ENCODE results near the gene CCDC197.
A peak's percentile ranks its signal among the peaks of the same experiment; 100 is the strongest.

CCDC197 gene

GRCh38 chr14:93960774-93961438, 36.2 kb upstream of the CCDC197 start:
- DNase-seq, result no peak

- DNase-seq, result no peak
Observed at GRCh38 chr14:93961620-93962019, 35.5 kb upstream of the CCDC197 start.

GRCh38 chr14:93962701-93963601, 34.1 kb upstream of the CCDC197 start:
- peak in 6 of 51 donors; percentile 5 to 30 (median 16) for DNase-seq

GRCh38 chr14:93963692-93964091, 33.4 kb upstream of the CCDC197 start:
- DNase-seq, result no peak

GRCh38 chr14:93964281-93964680, 32.8 kb upstream of the CCDC197 start:
- no peak for DNase-seq

GRCh38 chr14:93964820-93965286, 32.2 kb upstream of the CCDC197 start:
- no peak for DNase-seq

- DNase-seq, result no peak
Observed at GRCh38 chr14:93965287-93965821, 31.7 kb upstream of the CCDC197 start.

- no peak for DNase-seq
Observed at GRCh38 chr14:93965946-93966474, 31.1 kb upstream of the CCDC197 start.

- no peak for DNase-seq
Observed at GRCh38 chr14:93967637-93968250, 29.4 kb upstream of the CCDC197 start.

GRCh38 chr14:93969082-93969828, 27.8 kb upstream of the CCDC197 start:
- DNase-seq, result no peak

- DNase-seq, result peak in 4 of 51 donors; percentile 13 to 24 (median 18)
Observed at GRCh38 chr14:93970585-93970964, 26.5 kb upstream of the CCDC197 start.

GRCh38 chr14:93970965-93971634, 26.0 kb upstream of the CCDC197 start:
- DNase-seq, result no peak

GRCh38 chr14:93971635-93972027, 25.5 kb upstream of the CCDC197 start:
- DNase-seq, result no peak

GRCh38 chr14:93972618-93973205, 24.4 kb upstream of the CCDC197 start:
- no peak for DNase-seq

- DNase-seq, result no peak
Observed at GRCh38 chr14:93973607-93974006, 23.5 kb upstream of the CCDC197 start.

GRCh38 chr14:93974299-93974698, 22.8 kb upstream of the CCDC197 start:
- DNase-seq, result no peak

GRCh38 chr14:93974833-93975232, 22.3 kb upstream of the CCDC197 start:
- DNase-seq, result peak in 3 of 51 donors; percentile 6 to 30 (median 24)

GRCh38 chr14:93975791-93976476, 21.2 kb upstream of the CCDC197 start:
- DNase-seq, result peak in 1 of 51 donors; percentile 19

GRCh38 chr14:93976477-93977057, 20.5 kb upstream of the CCDC197 start, which contains the start of gene ASB2:
TSS of gene ASB2 (minus strand) at chr14:93976570. CDS start at chr14:93964539, 12,031 bp downstream.
- DNase-seq, result peak in 1 of 51 donors; percentile 14

Measured in hypothalamus (tissue), 51 donors.